Mucosa of descending colon (tissue), 3 donors: ENCODE results near the gene SPECC1L. TPM values are rescaled to one million over a fixed set of nuclear protein-coding genes. Genes with fewer than 3 reads are reported as not detected.
"Not testable (repeated sequence)": the region's sequence is repeated elsewhere in the genome, so short reads cannot be mapped to it uniquely, and the experiment has no call there.

Source experiments
- ATAC-seq: fragments of 200-7000 bp; cut with Tn5 transposase; one replicate; pipeline ENCODE4 v1.9.1; 2020; ENCODE audit warnings: mild to moderate bottlenecking, moderate library complexity
- DNase-seq, 3 donors: peaks; one replicate each; pipeline ENCODE4 v3.0.0-alpha.2; 2020
- H3K36me3 ChIP-seq: fragments of 200-600 bp; one replicate; pipeline ENCODE4 v1.8.0; 2021; ENCODE audit warnings: low read depth, mild to moderate bottlenecking
- H3K4me1 ChIP-seq: fragments of 200-600 bp; one replicate; pipeline ENCODE4 v1.8.0; 2021; ENCODE audit warnings: low read depth, mild to moderate bottlenecking
- H3K4me3 ChIP-seq: fragments of 200-600 bp; one replicate; pipeline ENCODE4 v1.8.0; 2021; ENCODE audit warnings: mild to moderate bottlenecking
- H3K9me3 ChIP-seq: fragments of 200-600 bp; one replicate; pipeline ENCODE4 v1.8.0; 2021; ENCODE audit warnings: mild to moderate bottlenecking
- CTCF ChIP-seq: fragments of 200-600 bp; IDR thresholded peaks from one replicate; pipeline ENCODE4 v1.8.0; 2022; ENCODE audit warnings: antibody characterized with exemption, mild to moderate bottlenecking
- intact Hi-C, 2 donors: fragments of 100-400 bp; cut with DNase I in 1 of 2; cut with micrococcal nuclease in 1 of 2; formaldehyde crosslinking; loops; one replicate each; pipeline versions ENCODE4 v1.11.0 to v1.11.1; 2022; cut with DNase I, micrococcal nuclease
- total RNA-seq, 3 donors: library from RNA; stranded (reverse); fragmentation: NEBNext Ultra II Directional in 2 of 3; extraction: Animal tissue kit (Norgen Biotek cat#: 25700) in 2 of 3; gene quantifications; one replicate each; pipeline versions ENCODE4 v1.2.1 to v1.2.4, GENCODE V29; 2021 to 2023
- donor health status: DM: no; HTN: no; CAD: no; lungs with moderate emphysema.
- donor health status: DM: no; HTN: no; CAD: no.
- donor health status: DM: no; HTN: yes; CAD: no.

Gene SPECC1L
- total RNA-seq, 3 donors from 2014 or later = 78.7 to 116 (median 105) TPM

- H3K4me1 ChIP-seq = peaks cover 2% of the 10 kb centered on the region
- intact Hi-C loops = no loop called here
- H3K4me3 ChIP-seq = no peak overlapping the region
- TF ChIP-seq CTCF = no peak
- DNase-seq = no peak
- no peaks in the 10 kb centered on the region for H3K36me3 ChIP-seq
- ATAC-seq = no peak
- no peaks in the 10 kb centered on the region for H3K9me3 ChIP-seq
Observed at GRCh38 chr22:24265734-24266133, 4.9 kb upstream of the SPECC1L start.

GRCh38 chr22:24266495-24266894, 4.1 kb upstream of the SPECC1L start:
- H3K4me1 ChIP-seq, H3K9me3 ChIP-seq, intact Hi-C loops, H3K36me3 ChIP-seq, H3K4me3 ChIP-seq, DNase-seq, ATAC-seq: not testable (repeated sequence)

GRCh38 chr22:24271386-24271854, 789 bp downstream of the SPECC1L start:
- TF ChIP-seq CTCF = no peak
- DNase-seq = peak in 1 of 3 donors; percentile 59
- Histone ChIP-seq H3K4me1 (peaks cover 26% of the 10 kb centered on the region), H3K4me3 (peak overlapping the region; percentile 97), H3K9me3 (no peaks in the 10 kb centered on the region), H3K36me3 (no peaks in the 10 kb centered on the region)
- ATAC-seq = no peak
- intact Hi-C loops = no loop called here

DNA sequence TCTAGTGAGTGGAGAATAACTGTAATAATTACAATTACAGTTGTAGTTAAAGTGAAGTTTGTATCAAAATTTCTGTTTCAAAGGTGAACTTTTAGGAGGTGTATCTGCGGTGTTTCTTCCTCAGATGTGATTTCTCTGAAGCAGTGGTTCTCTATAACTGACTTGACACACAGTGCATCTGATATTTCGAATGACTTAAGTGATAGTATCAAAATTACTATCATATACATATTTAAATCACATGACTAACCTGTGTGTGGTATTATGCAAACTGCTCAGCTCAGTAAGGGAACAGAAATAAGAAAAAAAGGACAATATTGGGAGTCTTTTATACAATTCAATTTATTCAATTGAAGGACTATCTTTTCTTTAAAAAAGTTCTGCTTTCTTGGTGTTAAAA, 2.4 kb downstream of the SPECC1L start:
- ATAC-seq, intact Hi-C loops, DNase-seq, H3K4me3 ChIP-seq, H3K36me3 ChIP-seq, H3K9me3 ChIP-seq: not testable (repeated sequence)
- H3K4me1 ChIP-seq = peaks cover 26% of the 10 kb centered on the region

- DNase-seq, H3K9me3 ChIP-seq, ATAC-seq, H3K36me3 ChIP-seq, intact Hi-C loops, H3K4me3 ChIP-seq: not testable (repeated sequence)
- peaks cover 26% of the 10 kb centered on the region for H3K4me1 ChIP-seq
Observed at GRCh38 chr22:24273906-24274305, 3.3 kb downstream of the SPECC1L start.

DNA sequence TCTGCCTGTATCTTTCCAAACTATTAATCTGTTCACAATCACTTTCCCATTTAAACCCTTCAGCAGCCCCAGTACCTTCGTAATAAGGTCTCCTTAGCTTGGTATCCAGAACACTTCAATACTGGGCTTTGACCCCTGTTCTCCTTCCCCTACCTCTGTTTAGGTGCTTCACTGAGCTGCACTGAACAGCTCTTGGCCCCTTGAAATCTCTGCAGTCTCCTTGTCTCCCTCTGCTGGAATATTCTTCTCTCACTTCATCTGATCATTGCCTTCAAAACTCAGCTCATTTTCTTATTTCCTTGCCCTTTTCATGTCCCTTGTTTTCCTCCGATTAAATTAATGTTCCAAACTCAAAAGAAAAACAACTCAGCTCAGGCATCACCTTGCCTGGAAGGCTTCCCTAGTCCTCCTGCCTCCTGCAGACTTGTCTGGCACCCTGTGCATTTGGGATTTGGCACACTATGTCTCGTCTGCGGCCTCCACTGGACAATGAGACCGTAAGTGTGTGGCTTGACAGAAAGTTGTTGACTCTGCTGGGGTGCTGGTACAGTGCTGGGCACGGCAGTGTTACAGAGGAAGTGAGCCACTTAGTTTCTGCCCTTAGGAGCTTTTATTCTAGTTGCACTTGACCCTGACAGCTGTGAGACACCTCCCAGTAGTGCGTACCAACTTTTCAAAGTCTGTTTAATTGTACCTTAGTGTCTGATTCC, 4.2 kb downstream of the SPECC1L start:
- H3K36me3 ChIP-seq, ATAC-seq, H3K4me3 ChIP-seq, H3K9me3 ChIP-seq, intact Hi-C loops: not testable (repeated sequence)
- DNase-seq = peak in 1 of 3 donors; percentile 54
- H3K4me1 ChIP-seq = peaks cover 25% of the 10 kb centered on the region

GRCh38 chr22:24280363-24280762, 9.7 kb downstream of the SPECC1L start:
- H3K9me3 ChIP-seq, DNase-seq, H3K4me1 ChIP-seq, H3K36me3 ChIP-seq, ATAC-seq, intact Hi-C loops, H3K4me3 ChIP-seq: not testable (repeated sequence)

- Histone ChIP-seq H3K9me3 (no peaks in the 10 kb centered on the region), H3K4me1 (peaks cover 14% of the 10 kb centered on the region), H3K36me3 (no peaks in the 10 kb centered on the region), H3K4me3 (no peak overlapping the region)
- intact Hi-C loops = no loop called here
- no peak for DNase-seq
- no peak for TF ChIP-seq CTCF
- no peak for ATAC-seq
Observed at GRCh38 chr22:24282401-24282800, 11.8 kb downstream of the SPECC1L start.
